ENCODE data around the gene VAV3. TPM values are rescaled to one million over a fixed set of nuclear protein-coding genes. Genes with fewer than 3 reads are reported as not detected.

The VAV3 gene
- total and polyA plus RNA-seq, 9 of the 15 experiments (the other 6 are each of a cell fraction or from before 2014, with no cell fraction given) = not detected

- Histone ChIP-seq H3K9ac (ENCODE audit: insufficient read depth in 1 of 2, low read depth in 2 of 2, low read length in 2 of 2) (no peak overlapping the region), H3K4me3 (no peak overlapping the region), H3K27me3 (ENCODE audit: control insufficient read depth in 2 of 2, insufficient read depth in 2 of 2, low read length in 2 of 2) (no peaks in the 10 kb centered on the region), H2AFZ (ENCODE audit: low read depth, low read length) (no peak overlapping the region), H3K4me1 (replicated peaks in 1 of 2; ENCODE audit: control insufficient read depth in 2 of 2, insufficient read depth in 2 of 2, low read length in 2 of 2) (no peaks in the 10 kb centered on the region), H3K9me1 (ENCODE audit: control insufficient read depth, insufficient read depth, low read length) (no peaks in the 10 kb centered on the region), H3K9me3 (replicated peaks; ENCODE audit: control insufficient read depth, insufficient read depth, low read depth, low read length) (no peaks in the 10 kb centered on the region), H3K4me2 (ENCODE audit: insufficient read depth, low read length) (no peak overlapping the region), H4K20me1 (replicated peaks; ENCODE audit: control insufficient read depth, insufficient read depth, low read length) (no peaks in the 10 kb centered on the region), H3K36me3 (ENCODE audit: control insufficient read depth, insufficient read depth, low read length) (no peaks in the 10 kb centered on the region), H3K27ac (ENCODE audit: extremely low read depth, low read depth, low read length) (no peak overlapping the region), H3K79me2 (ENCODE audit: control insufficient read depth, insufficient read depth, low read length) (no peaks in the 10 kb centered on the region)
- ATAC-seq (no peak), FAIRE-seq (no peak), DNase-seq (ENCODE audit: extremely low read depth in 1 of 4, low spot score in 3 of 4) (no peak)
- BruUV-seq (replicated peaks) = no TSS peak
- WGBS (ENCODE audit: insufficient coverage, low coverage, missing lambda C conversion rate) = 2% methylated on average over 3 of the region's 3 CpGs
- ChIA-PET CTCF (ENCODE audit: low intra/inter-chr PET ratio) (no interaction called here), POLR2A (interaction anchor here (1.0 kb wide), 1 partner anchor 13 kb away, joined by 3 read pairs; no protein-coding TSS in a partner anchor)
- in situ Hi-C loops (cut with MboI) = no loop called here
- intact Hi-C loops (cut with micrococcal nuclease) = no loop called here
- TF ChIP-seq KDM1A (IDR thresholded peaks at IDR 0.05) (no peak), EWSR1 (IDR thresholded peaks at IDR 0.05; ENCODE audit: borderline replicate concordance, low read depth, partially characterized antibody) (no peak), ZBTB40 (IDR thresholded peaks at IDR 0.05) (no peak), ZBTB40 (CRISPR knock-in tag; IDR thresholded peaks at IDR 0.05) (no peak), EP400 (IDR thresholded peaks at IDR 0.05) (no peak), FOXP1 (CRISPR knock-in tag; IDR thresholded peaks at IDR 0.05) (no peak), ZNF324 (CRISPR knock-in tag; IDR thresholded peaks at IDR 0.05) (no peak), LEF1 (IDR thresholded peaks at IDR 0.05) (no peak), MTA2 (IDR thresholded peaks at IDR 0.05; ENCODE audit: low read depth) (no peak), SMARCA5 (IDR thresholded peaks at IDR 0.05) (no peak), TEAD2 (tag; IDR thresholded peaks at IDR 0.05) (no peak), CHAMP1 (IDR thresholded peaks at IDR 0.05) (no peak), SOX6 (IDR thresholded peaks at IDR 0.05) (no peak), NELFE (IDR thresholded peaks at IDR 0.05; ENCODE audit: insufficient read depth, insufficient read length) (no peak)
Measured at GRCh38 chr1:107600607-107601160, 364.3 kb downstream of the VAV3 start.
